ENCODE measurements around the gene FBXL19. TPM values are rescaled to one million over a fixed set of nuclear protein-coding genes. Genes with fewer than 3 reads are reported as not detected.

The FBXL19 gene
- total RNA-seq, 4 donors from 2014 or later = 2.4 to 6.2 (median 4.2) TPM

GRCh38 chr16:30992276-30992780, 69.0 kb downstream of the FBXL19 start:
- TF ChIP-seq CTCF (IDR thresholded peaks at IDR 0.05; ENCODE audit: low read depth) = no peak

GRCh38 chr16:30992931-30993816, 69.8 kb downstream of the FBXL19 start:
- TF ChIP-seq CTCF (IDR thresholded peaks at IDR 0.05; ENCODE audit: low read depth) = no peak

- TF ChIP-seq CTCF (IDR thresholded peaks at IDR 0.05; ENCODE audit: low read depth) = no peak
These were observed 72.6 kb downstream of the FBXL19 start for GRCh38 chr16:30995927-30996323.

GRCh38 chr16:30996324-30996984, 73.1 kb downstream of the FBXL19 start:
- no peak for TF ChIP-seq CTCF (IDR thresholded peaks at IDR 0.05; ENCODE audit: low read depth)

GRCh38 chr16:30996985-30997724, 73.8 kb downstream of the FBXL19 start:
- TF ChIP-seq CTCF (IDR thresholded peaks at IDR 0.05; ENCODE audit: low read depth) = no peak

DNA sequence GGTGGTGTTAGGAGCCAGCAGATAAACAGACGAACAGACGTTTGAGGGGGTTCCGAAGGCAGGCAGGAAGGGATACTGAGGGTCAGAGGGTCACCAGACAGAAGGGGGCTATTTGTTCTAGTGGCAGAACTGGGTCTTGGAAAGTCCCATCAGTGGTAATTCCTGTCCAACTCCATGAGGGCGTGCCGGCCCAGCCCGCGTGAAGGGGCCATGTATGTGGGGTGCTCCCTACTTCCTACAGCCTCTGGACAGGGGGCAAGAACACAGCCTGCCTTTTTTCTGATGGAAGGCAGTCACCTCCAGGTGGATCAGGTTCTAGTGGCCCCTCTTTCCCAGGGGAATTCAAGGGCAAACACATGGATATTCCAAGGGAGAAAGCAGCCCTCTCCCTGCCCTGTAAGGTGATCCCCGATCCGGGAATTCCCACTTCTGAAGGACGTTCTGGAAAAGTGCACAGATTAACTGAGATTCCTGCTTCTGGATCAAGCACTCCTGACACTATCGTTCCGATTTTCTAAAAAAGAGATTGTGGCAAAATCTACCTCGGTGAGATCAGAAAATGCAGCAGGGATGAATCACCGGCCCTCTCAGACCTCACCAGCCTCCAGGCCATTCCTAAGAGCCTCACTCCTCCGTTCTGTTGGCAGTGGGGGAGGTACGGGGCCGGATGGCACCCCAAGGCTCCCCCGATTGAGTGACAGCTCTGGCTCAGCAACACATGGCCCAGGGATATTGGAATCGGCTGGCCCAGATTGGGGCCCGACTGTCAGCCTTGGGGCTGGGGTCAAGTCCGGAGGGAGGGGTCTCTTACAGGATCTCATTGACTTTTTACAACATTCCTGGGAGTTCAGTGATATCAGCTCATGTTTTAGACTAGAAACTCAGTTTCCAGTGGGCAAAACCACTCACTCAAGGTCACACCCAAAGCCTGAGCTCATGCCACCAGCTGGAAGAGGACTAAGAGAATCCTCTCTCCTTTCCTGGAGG, 74.6 kb downstream of the FBXL19 start:
- no peak for TF ChIP-seq CTCF (IDR thresholded peaks at IDR 0.05; ENCODE audit: low read depth)

Small RNAs within 50 kb of the gene (small RNA-seq; reads per million reads assigned to genes)
- not detected for gene AC135048.1
- not detected for gene MIR4519
- gene MIR762 = not detected

Other genes with a start within 250 kb of the FBXL19 start
- 10 to 100 TPM; 14.1 to 33.7 (median 20.0) TPM for gene SRCAP, start 224.4 kb upstream of the FBXL19 start, total RNA-seq
- gene PHKG2, start 175.1 kb upstream of the FBXL19 start, total RNA-seq = 10 to 100 TPM; 17.8 to 27.5 (median 21.6) TPM
- 1 to 10 TPM in 3 of 4 donors, not detected in 1; 1.9 to 6.2 (median 2.7) TPM for gene CFAP119, start 161.5 kb upstream of the FBXL19 start, total RNA-seq
- 10 to 100 TPM; 37.8 to 78.7 (median 54.2) TPM for gene RNF40, start 161.2 kb upstream of the FBXL19 start, total RNA-seq
- 10 to 100 TPM in 1 of 4 donors, 1 to 10 TPM in 3; 6.6 to 13.4 (median 9.0) TPM for gene ZNF629, start 136.4 kb upstream of the FBXL19 start, total RNA-seq
- gene BCL7C, start 29.5 kb upstream of the FBXL19 start, total RNA-seq = 10 to 100 TPM; 15.3 to 34.9 (median 24.3) TPM
- 1 to 10 TPM in 2 of 4 donors, under 1 TPM in 1, not detected in 1; 0.85 to 2.9 (median 2.8) TPM for gene CTF1, start 27.0 kb upstream of the FBXL19 start, total RNA-seq
- 10 to 100 TPM; 13.4 to 41.1 (median 36.3) TPM for gene ORAI3, start 25.5 kb downstream of the FBXL19 start, total RNA-seq
- gene SETD1A, start 34.2 kb downstream of the FBXL19 start, total RNA-seq = 10 to 100 TPM in 1 of 4 donors, 1 to 10 TPM in 3; 3.9 to 10.5 (median 5.3) TPM
- 10 to 100 TPM; 18.3 to 73.8 (median 30.0) TPM for gene HSD3B7, start 61.6 kb downstream of the FBXL19 start, total RNA-seq
- 1 to 10 TPM in 2 of 4 donors, under 1 TPM in 2; 0.49 to 2.2 (median 0.90) TPM for gene STX1B, start 87.1 kb downstream of the FBXL19 start, total RNA-seq
- 10 to 100 TPM; 45.7 to 70.7 (median 55.6) TPM for gene STX4, start 110.0 kb downstream of the FBXL19 start, total RNA-seq
- gene ZNF668, start 150.7 kb downstream of the FBXL19 start, total RNA-seq = 10 to 100 TPM in 1 of 4 donors, 1 to 10 TPM in 3; 7.3 to 10.7 (median 7.6) TPM
- gene ZNF646, start 150.8 kb downstream of the FBXL19 start, total RNA-seq = 10 to 100 TPM in 3 of 4 donors, 1 to 10 TPM in 1; 8.3 to 15.6 (median 14.9) TPM
- 1 to 10 TPM; 1.5 to 3.2 (median 1.8) TPM for gene PRSS53, start 165.4 kb downstream of the FBXL19 start, total RNA-seq
- gene VKORC1, start 171.2 kb downstream of the FBXL19 start, total RNA-seq = 100 to 1,000 TPM in 2 of 4 donors, 10 to 100 TPM in 2; 53.3 to 129 (median 94.6) TPM
- 10 to 100 TPM; 26.6 to 45.2 (median 33.2) TPM for gene BCKDK, start 184.8 kb downstream of the FBXL19 start, total RNA-seq
- gene KAT8, start 194.1 kb downstream of the FBXL19 start, total RNA-seq = 10 to 100 TPM; 42.3 to 71.2 (median 51.9) TPM
- 1 to 10 TPM in 1 of 4 donors, not detected in 3; 1.4 TPM for gene PRSS8, start 212.2 kb downstream of the FBXL19 start, total RNA-seq
- gene PRSS36, start 226.5 kb downstream of the FBXL19 start, total RNA-seq = 10 to 100 TPM in 2 of 4 donors, 1 to 10 TPM in 2; 2.6 to 11.3 (median 8.3) TPM